ENCODE data around the gene CNNM3. TPM values are rescaled to one million over a fixed set of nuclear protein-coding genes. Genes with fewer than 3 reads are reported as not detected.

CNNM3 gene
- polyA plus RNA-seq, 1 experiment = 9.8 TPM

DNA sequence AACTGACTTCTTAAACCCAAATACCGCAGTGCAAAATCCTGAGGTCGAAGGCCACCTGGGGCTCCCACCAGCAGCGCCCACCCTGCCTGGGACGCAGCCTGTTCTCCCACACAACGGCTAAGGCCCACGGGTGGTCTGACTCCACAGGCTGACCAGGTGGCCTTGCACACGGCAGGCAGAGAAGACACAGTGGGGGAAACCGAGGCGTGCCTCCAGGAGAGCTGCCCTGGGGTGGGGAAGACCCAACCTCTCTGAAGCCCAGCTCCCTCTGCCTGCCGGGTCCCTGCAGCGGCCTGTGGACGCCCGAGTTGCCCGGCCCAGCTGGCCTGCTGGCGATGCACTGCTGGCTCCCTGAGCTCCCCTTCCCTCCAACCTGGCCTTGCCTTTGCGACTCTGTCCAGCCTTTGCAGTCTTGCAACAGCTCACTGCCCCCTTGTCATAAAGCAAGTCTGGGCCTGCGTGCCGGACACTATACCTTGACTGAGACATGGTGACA is 63.5 kb downstream of the CNNM3 start:
- Histone ChIP-seq H3K36me3 (ENCODE audit: control insufficient read depth, insufficient read depth, low read length) (no peaks in the 10 kb centered on the region), H3K27me3 (ENCODE audit: control insufficient read depth, insufficient read depth, low read length) (peaks cover 10% of the 10 kb centered on the region; the same call in 1 of the 2 replicates), H3K4me3 (ENCODE audit: low read depth, low read length) (no peak overlapping the region)
- POLR2A ChIA-PET = no interaction called here
- CTCF ChIA-PET = interaction anchor here (1.1 kb wide), 1 partner anchor 11 kb away, joined by 3 read pairs; no protein-coding TSS in a partner anchor
- DNase-seq (ENCODE audit: low read depth) = no peak
- TF ChIP-seq, protein P1, sequence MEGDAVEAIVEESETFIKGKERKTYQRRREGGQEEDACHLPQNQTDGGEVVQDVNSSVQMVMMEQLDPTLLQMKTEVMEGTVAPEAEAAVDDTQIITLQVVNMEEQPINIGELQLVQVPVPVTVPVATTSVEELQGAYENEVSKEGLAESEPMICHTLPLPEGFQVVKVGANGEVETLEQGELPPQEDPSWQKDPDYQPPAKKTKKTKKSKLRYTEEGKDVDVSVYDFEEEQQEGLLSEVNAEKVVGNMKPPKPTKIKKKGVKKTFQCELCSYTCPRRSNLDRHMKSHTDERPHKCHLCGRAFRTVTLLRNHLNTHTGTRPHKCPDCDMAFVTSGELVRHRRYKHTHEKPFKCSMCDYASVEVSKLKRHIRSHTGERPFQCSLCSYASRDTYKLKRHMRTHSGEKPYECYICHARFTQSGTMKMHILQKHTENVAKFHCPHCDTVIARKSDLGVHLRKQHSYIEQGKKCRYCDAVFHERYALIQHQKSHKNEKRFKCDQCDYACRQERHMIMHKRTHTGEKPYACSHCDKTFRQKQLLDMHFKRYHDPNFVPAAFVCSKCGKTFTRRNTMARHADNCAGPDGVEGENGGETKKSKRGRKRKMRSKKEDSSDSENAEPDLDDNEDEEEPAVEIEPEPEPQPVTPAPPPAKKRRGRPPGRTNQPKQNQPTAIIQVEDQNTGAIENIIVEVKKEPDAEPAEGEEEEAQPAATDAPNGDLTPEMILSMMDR (IDR thresholded peaks at IDR 0.05; ENCODE audit: insufficient read depth, low read depth, low read length) = no peak

DNA sequence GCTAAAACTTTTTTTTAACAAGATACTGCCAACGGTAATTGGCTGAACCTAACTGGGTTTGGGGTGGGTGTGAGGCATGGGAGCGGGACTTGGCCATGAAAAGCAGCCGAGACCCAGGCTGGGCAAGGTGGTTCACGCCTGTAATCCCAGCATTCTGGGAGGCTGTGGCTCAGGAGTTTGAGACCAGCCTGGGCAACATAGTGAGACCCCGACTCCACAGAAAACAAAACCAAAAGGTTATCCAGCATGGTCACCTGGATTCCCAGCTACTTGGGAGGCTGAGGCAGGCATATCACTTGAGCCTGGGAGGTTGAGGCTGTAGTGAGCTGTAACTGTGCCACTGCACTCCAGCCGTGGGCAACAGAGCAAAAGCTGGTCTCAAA is 64.8 kb downstream of the CNNM3 start:
- H3K27me3 ChIP-seq (ENCODE audit: control insufficient read depth, insufficient read depth, low read length) = peaks cover 7% of the 10 kb centered on the region; the same call in 1 of the 2 replicates
- H3K4me3 ChIP-seq (ENCODE audit: low read depth, low read length) = no peak overlapping the region
- TF ChIP-seq, protein P1 (IDR thresholded peaks at IDR 0.05; ENCODE audit: insufficient read depth, low read depth, low read length) = no peak
- ChIA-PET POLR2A (no interaction called here), CTCF (no interaction called here)
- DNase-seq (ENCODE audit: low read depth) = no peak
- H3K36me3 ChIP-seq (ENCODE audit: control insufficient read depth, insufficient read depth, low read length) = no peaks in the 10 kb centered on the region

DNA sequence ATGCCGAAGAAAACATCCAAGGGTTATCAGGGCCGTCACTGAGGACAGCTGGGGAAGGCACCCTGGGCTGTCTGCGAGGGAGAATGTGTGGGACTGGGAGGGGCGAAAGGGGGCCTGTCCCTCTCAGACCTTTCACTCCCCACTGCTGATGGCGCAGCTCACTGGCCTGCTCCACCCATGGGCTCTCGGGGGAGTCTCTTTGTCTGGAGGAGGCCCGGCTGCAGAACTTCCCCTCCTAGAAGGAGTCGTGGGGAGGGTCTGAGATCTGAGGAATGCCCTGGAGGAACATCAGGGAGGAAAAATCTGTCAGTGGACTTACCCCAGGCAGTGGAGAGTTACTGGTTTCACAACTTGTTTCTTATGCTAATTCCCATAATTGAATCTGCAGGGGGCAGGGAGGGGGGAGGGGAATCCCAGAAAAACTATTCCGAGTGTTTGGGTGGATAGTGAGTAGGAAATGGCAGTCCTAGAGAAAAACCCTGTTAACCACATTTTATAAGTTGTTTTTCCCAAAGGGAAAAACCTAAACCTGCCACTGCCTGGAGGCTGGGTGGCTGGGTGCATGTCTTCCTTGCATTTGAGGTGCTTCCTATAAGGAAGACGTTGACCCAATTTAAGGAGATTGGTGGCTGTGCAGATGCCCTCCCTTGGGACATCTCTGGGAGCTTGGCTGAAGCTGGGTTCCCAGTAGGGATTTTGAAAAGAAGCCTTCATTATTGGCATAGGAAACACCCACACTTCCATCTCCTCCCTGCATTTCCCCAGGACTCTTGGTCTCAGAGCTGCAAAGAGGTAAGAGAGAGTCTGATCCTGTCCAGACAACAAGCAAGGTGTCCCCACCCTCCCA is 65.5 kb downstream of the CNNM3 start:
- no peak for DNase-seq (ENCODE audit: low read depth)
- Histone ChIP-seq H3K27me3 (ENCODE audit: control insufficient read depth, insufficient read depth, low read length) (peaks cover 7% of the 10 kb centered on the region; the same call in 1 of the 2 replicates), H3K36me3 (ENCODE audit: control insufficient read depth, insufficient read depth, low read length) (no peaks in the 10 kb centered on the region), H3K4me3 (ENCODE audit: low read depth, low read length) (no peak overlapping the region)
- ChIA-PET POLR2A (no interaction called here), CTCF (interaction anchor here (0.9 kb wide), 1 partner anchor 24 kb away, joined by 3 read pairs; the partner anchor contains the start of gene ANKRD39)
- TF ChIP-seq, protein P1 (IDR thresholded peaks at IDR 0.05; ENCODE audit: insufficient read depth, low read depth, low read length) = no peak

DNA sequence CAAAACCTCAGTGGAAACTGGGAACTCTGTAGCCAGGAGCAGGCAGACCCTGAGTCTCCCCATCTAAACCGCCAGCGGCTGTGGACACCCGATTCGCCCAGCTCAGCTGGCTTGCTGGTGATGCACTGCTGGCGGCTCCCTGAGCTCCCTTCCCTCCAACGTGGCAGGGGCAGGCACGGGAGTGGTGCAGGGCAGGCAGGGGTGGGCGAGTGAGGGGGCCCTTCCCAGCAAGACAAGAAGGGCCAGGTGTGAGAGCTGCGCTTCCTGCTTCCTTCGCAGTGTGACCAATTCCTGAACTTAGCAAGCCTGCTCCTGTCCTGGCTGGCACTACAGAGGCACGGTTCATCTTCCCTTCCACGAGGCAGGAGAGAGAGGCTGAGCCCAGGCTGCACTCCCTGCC is 66.2 kb downstream of the CNNM3 start:
- no peak for DNase-seq (ENCODE audit: low read depth)
- ChIA-PET CTCF (interaction anchor here (0.9 kb wide), 1 partner anchor 24 kb away, joined by 3 read pairs; the partner anchor contains the start of gene ANKRD39), POLR2A (no interaction called here)
- H3K36me3 ChIP-seq (ENCODE audit: control insufficient read depth, insufficient read depth, low read length) = no peaks in the 10 kb centered on the region
- H3K27me3 ChIP-seq (ENCODE audit: control insufficient read depth, insufficient read depth, low read length) = peaks cover 5% of the 10 kb centered on the region; the same call in 1 of the 2 replicates
- H3K4me3 ChIP-seq (ENCODE audit: low read depth, low read length) = no peak overlapping the region
- TF ChIP-seq, protein P1 (IDR thresholded peaks at IDR 0.05; ENCODE audit: insufficient read depth, low read depth, low read length) = no peak

DNA sequence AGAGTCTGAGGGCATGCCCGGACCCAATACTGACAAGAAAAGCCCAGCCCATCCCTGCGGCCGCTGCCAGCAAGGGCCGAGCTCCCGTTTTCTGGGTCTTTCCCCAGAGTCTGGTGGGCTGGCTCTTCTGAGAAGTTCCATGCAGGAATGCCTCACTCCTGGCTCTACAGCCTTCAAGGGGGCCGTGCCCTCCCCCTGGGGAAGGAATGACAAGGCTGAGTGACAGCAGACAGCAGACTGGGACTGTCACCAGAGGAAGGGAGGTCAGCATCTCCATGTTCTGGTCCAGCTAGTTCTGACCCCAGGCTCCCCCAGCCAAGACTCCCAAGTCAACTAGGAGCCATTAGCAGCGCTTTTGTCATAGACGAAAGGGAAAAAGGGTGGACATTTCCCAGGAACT is 66.8 kb downstream of the CNNM3 start:
- CTCF ChIA-PET = interaction anchor here (0.9 kb wide), 1 partner anchor 25 kb away, joined by 3 read pairs; the partner anchor contains the start of gene ANKRD39
- no peak overlapping the region for H3K4me3 ChIP-seq (ENCODE audit: low read depth, low read length)

More for the DNA sequence above, 66.8 kb downstream of the CNNM3 start:
- Histone ChIP-seq H3K36me3 (ENCODE audit: control insufficient read depth, insufficient read depth, low read length) (no peaks in the 10 kb centered on the region), H3K27me3 (ENCODE audit: control insufficient read depth, insufficient read depth, low read length) (peaks cover 4% of the 10 kb centered on the region; the same call in 1 of the 2 replicates)
- POLR2A ChIA-PET = no interaction called here
- TF ChIP-seq, protein P1 (IDR thresholded peaks at IDR 0.05; ENCODE audit: insufficient read depth, low read depth, low read length) = no peak
- no peak for DNase-seq (ENCODE audit: low read depth)

Measured in BJ (cell line).